HG03097 (cell line): ENCODE results near the gene TMEM204.

Source experiments
- ATAC-seq: cut with Tn5 transposase; IDR thresholded peaks from one replicate; pipeline ENCODE4 v1.9.1; 2021; ENCODE audit not compliant: unreplicated experiment, low FRiP score

Gene TMEM204

GRCh38 chr16:1518626-1519135, 14.8 kb upstream of the TMEM204 start:
- no peak for ATAC-seq

- ATAC-seq = no peak
Measured at GRCh38 chr16:1519831-1520230, 13.6 kb upstream of the TMEM204 start.

- ATAC-seq = no peak
Measured at GRCh38 chr16:1520461-1520860, 13.0 kb upstream of the TMEM204 start.

GRCh38 chr16:1523581-1524245, 9.8 kb upstream of the TMEM204 start:
- ATAC-seq = no peak

- no peak for ATAC-seq
Measured at GRCh38 chr16:1524366-1524765, 9.1 kb upstream of the TMEM204 start.

- no peak for ATAC-seq
Measured at GRCh38 chr16:1525871-1526607, 7.4 kb upstream of the TMEM204 start.

- ATAC-seq = no peak
Measured at GRCh38 chr16:1526608-1527555, 6.6 kb upstream of the TMEM204 start.

GRCh38 chr16:1527836-1528811, 5.3 kb upstream of the TMEM204 start:
- ATAC-seq = no peak

GRCh38 chr16:1528921-1529537, 4.4 kb upstream of the TMEM204 start:
- ATAC-seq = no peak

- ATAC-seq = no peak
Measured at GRCh38 chr16:1530349-1530882, 3.0 kb upstream of the TMEM204 start.

GRCh38 chr16:1530883-1531637, 2.4 kb upstream of the TMEM204 start:
- no peak for ATAC-seq

GRCh38 chr16:1531638-1531910, 1.9 kb upstream of the TMEM204 start:
- ATAC-seq = no peak

GRCh38 chr16:1532081-1532760, 1.2 kb upstream of the TMEM204 start:
- no peak for ATAC-seq

- ATAC-seq = no peak
Measured at GRCh38 chr16:1532771-1533170, 695 bp upstream of the TMEM204 start.

GRCh38 chr16:1534021-1535020, 855 bp downstream of the TMEM204 start:
- no peak for ATAC-seq

GRCh38 chr16:1535391-1536291, 2.2 kb downstream of the TMEM204 start:
- ATAC-seq = no peak
